HEK293 (cell line): ENCODE data around the gene ABCA12.

ENCODE experiments used
- ZNF23 ChIP-seq: fragments of 450-650 bp; formaldehyde crosslinking; IDR thresholded peaks from 2 replicates; pipeline ENCODE4 v1.5.1; 2016; ENCODE audit warnings: missing biosample characterization, missing genetic modification characterization, borderline replicate concordance
- TF ChIP-seq, protein P1 (sequence below): fragments of 450-650 bp; formaldehyde crosslinking; IDR thresholded peaks from 2 replicates; pipeline ENCODE4 v1.5.1; 2016; ENCODE audit warnings: missing biosample characterization, missing genetic modification characterization

GRCh38 chr2:215071676-215072075, 66.8 kb downstream of the ABCA12 start:
- TF ChIP-seq, protein P1, sequence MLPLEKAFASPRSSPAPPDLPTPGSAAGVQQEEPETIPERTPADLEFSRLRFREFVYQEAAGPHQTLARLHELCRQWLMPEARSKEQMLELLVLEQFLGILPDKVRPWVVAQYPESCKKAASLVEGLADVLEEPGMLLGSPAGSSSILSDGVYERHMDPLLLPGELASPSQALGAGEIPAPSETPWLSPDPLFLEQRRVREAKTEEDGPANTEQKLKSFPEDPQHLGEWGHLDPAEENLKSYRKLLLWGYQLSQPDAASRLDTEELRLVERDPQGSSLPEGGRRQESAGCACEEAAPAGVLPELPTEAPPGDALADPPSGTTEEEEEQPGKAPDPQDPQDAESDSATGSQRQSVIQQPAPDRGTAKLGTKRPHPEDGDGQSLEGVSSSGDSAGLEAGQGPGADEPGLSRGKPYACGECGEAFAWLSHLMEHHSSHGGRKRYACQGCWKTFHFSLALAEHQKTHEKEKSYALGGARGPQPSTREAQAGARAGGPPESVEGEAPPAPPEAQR: no peak
- TF ChIP-seq ZNF23: no peak
